Thymus (tissue), 11 donors: ENCODE data around the gene RAB28. TPM values are rescaled to one million over a fixed set of nuclear protein-coding genes. Genes with fewer than 3 reads are reported as not detected.
A peak's percentile ranks its signal among the peaks of the same experiment; 100 is the strongest.

Experiments
- DNase-seq, 9 donors: peaks; one replicate each; pipeline ENCODE4 v3.0.0-alpha.2; 2013; ENCODE audit warnings: low spot score in 9 of 9, low read depth in 6 of 9, missing footprints in 1 of 9
- H3K27ac ChIP-seq, 2 donors: one replicate each; pipeline ENCODE4 v1.5.1; 2013; ENCODE audit warnings: control low read depth in 1 of 2, low read depth in 1 of 2, low read length in 1 of 2, mild to moderate bottlenecking in 1 of 2, moderate library complexity in 1 of 2
- H3K27me3 ChIP-seq, 2 donors: one replicate each; pipeline ENCODE4 v1.5.1; 2013; ENCODE audit warnings: low read length in 1 of 2; ENCODE audit not compliant: control insufficient read depth in 2 of 2, insufficient read depth in 1 of 2
- H3K36me3 ChIP-seq, 2 donors: one replicate each; pipeline ENCODE4 v1.5.1; 2013; ENCODE audit warnings: low read length in 1 of 2, mild to moderate bottlenecking in 1 of 2, moderate library complexity in 1 of 2; ENCODE audit not compliant: control insufficient read depth in 2 of 2, insufficient read depth in 2 of 2
- H3K4me1 ChIP-seq, 2 donors: one replicate each; pipeline ENCODE4 v1.5.1; 2013; ENCODE audit warnings: low read length in 2 of 2; ENCODE audit not compliant: control insufficient read depth in 2 of 2, insufficient read depth in 2 of 2
- H3K4me3 ChIP-seq, 2 donors: one replicate each; pipeline ENCODE4 v1.5.1; 2013; ENCODE audit warnings: low read length in 2 of 2, control low read depth in 1 of 2, mild to moderate bottlenecking in 1 of 2
- H3K9me3 ChIP-seq, 2 donors: one replicate each; pipeline ENCODE4 v1.5.1; 2013; ENCODE audit warnings: low read length in 1 of 2, mild to moderate bottlenecking in 1 of 2; ENCODE audit not compliant: control insufficient read depth in 2 of 2, insufficient read depth in 1 of 2
- WGBS: extraction: QIAGEN DNeasy Blood & Tissue Kit; methylation state at CpG from one replicate; pipeline ENCODE4 v1.1.7; 2013; 5-methylcytosine and 5-hydroxymethylcytosine counted together
- polyA plus RNA-seq: library from polyadenylated mRNA; stranded (reverse); fragments of 200-250 nt; gene quantifications from one replicate; pipeline ENCODE4 v1.2.3, GENCODE V29; 2013
- total RNA-seq: library from RNA; stranded (reverse); fragments of 120-200 nt; gene quantifications from one replicate; pipeline ENCODE4 v1.2.4, GENCODE V29; 2013
- donor health status: healthy.

The RAB28 gene
- total and polyA plus RNA-seq, 2 donors, result 14.6 to 21.2 TPM

DNA sequence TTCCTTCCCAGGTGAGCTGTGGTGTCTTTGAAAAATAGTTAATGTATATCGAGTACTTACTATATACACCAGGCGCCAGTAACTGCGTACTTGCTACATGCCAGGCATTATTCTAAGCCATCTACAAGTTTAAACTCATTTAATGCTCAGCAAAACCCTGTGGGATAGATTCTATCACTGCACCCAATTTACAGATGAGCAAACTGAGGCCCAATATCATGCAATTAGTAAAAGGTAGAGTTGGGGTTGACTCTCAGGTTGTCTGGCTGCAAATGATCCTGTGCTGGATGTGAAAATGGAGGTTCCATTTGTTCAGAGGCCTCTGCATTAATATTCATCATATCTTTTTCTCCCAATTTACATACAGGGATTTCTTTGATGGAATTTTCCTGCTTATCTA, 42.5 kb upstream of the RAB28 start:
- 37% methylated on average over 3 of the region's 3 CpGs for WGBS
- Histone ChIP-seq H3K9me3 (peaks cover 14 to 25% of the 10 kb centered on the region in 2 donors), H3K36me3 (no peaks in the 10 kb centered on the region), H3K27ac (no peak overlapping the region), H3K4me3 (no peak overlapping the region), H3K4me1 (peaks cover 0 to 2% of the 10 kb centered on the region in 2 donors), H3K27me3 (peaks cover 92 to 100% of the 10 kb centered on the region in 2 donors)
- no peak for DNase-seq

GRCh38 chr4:13525606-13526281, 41.6 kb upstream of the RAB28 start:
- WGBS, result 51% methylated on average over 4 of the region's 4 CpGs
- H3K9me3 ChIP-seq, result peaks cover 15 to 18% of the 10 kb centered on the region in 2 donors
- H3K4me1 ChIP-seq, result peaks cover 0 to 2% of the 10 kb centered on the region in 2 donors
- no peaks in the 10 kb centered on the region for H3K36me3 ChIP-seq
- H3K27me3 ChIP-seq, result peaks cover 89 to 100% of the 10 kb centered on the region in 2 donors
- no peak for DNase-seq
- H3K4me3 ChIP-seq, result no peak overlapping the region
- no peak overlapping the region for H3K27ac ChIP-seq

DNA sequence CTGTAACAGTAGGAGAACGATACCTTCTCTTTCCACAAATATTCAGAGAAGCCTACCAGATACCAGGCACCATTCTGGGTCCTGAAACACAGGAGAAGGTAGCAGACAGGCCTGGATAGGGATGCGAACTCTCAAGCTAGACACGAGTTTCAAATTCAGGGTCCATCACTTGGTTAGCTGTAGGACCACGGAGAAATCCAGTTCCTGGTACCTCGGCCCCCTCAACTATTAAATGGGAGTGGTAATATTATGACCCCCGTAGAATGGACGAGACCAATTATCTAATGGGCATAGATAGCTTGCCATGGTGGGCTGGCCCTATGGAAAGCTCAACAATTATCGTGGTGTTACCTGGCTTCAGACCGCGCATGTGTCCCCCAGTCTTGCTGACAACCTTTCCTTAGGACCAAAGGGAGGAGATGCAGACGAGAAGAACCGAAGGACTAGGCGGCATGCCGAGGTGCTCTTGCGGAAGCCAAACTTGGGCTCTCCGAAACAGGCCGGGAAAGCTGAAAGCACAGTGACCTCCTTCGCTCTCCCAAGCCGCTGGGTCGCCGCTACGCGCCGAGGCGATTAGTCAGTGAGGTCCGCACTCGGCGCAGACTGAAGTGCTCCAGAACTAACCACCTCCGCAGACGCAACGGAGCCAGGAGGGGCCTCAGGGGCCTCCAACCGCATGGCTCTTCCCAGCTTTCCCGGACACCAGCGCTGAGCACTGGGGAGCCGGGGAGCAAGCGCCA, 40.5 kb upstream of the RAB28 start:
- 18% methylated on average over 36 of the region's 36 CpGs for WGBS
- H3K4me1 ChIP-seq, result peaks cover 0 to 2% of the 10 kb centered on the region in 2 donors
- no peaks in the 10 kb centered on the region for H3K36me3 ChIP-seq
- H3K27me3 ChIP-seq, result peaks cover 82 to 98% of the 10 kb centered on the region in 2 donors
- DNase-seq, result no peak
- H3K4me3 ChIP-seq, result no peak overlapping the region
- H3K27ac ChIP-seq, result no peak overlapping the region
- peaks cover 15 to 17% of the 10 kb centered on the region in 2 donors for H3K9me3 ChIP-seq

- no peak for DNase-seq
- H3K9me3 ChIP-seq, result peaks cover 15 to 17% of the 10 kb centered on the region in 2 donors
- no peak overlapping the region for H3K27ac ChIP-seq
- peaks cover 74 to 93% of the 10 kb centered on the region in 2 donors for H3K27me3 ChIP-seq
- H3K4me3 ChIP-seq, result no peak overlapping the region
- no peaks in the 10 kb centered on the region for H3K36me3 ChIP-seq
- H3K4me1 ChIP-seq, result peaks cover 0 to 2% of the 10 kb centered on the region in 2 donors
- WGBS, result 19% methylated on average over 59 of the region's 59 CpGs
These were observed 39.7 kb upstream of the RAB28 start for GRCh38 chr4:13523591-13524503.

- peaks cover 67 to 87% of the 10 kb centered on the region in 2 donors for H3K27me3 ChIP-seq
- H3K27ac ChIP-seq, result no peak overlapping the region
- H3K4me1 ChIP-seq, result peaks cover 0 to 2% of the 10 kb centered on the region in 2 donors
- 9% methylated on average over 17 of the region's 17 CpGs for WGBS
- H3K4me3 ChIP-seq, result no peak overlapping the region
- peaks cover 15 to 17% of the 10 kb centered on the region in 2 donors for H3K9me3 ChIP-seq
- no peaks in the 10 kb centered on the region for H3K36me3 ChIP-seq
- peak in 1 of 9 donors; percentile 5 for DNase-seq
These were observed 39.0 kb upstream of the RAB28 start for GRCh38 chr4:13523105-13523477.

DNA sequence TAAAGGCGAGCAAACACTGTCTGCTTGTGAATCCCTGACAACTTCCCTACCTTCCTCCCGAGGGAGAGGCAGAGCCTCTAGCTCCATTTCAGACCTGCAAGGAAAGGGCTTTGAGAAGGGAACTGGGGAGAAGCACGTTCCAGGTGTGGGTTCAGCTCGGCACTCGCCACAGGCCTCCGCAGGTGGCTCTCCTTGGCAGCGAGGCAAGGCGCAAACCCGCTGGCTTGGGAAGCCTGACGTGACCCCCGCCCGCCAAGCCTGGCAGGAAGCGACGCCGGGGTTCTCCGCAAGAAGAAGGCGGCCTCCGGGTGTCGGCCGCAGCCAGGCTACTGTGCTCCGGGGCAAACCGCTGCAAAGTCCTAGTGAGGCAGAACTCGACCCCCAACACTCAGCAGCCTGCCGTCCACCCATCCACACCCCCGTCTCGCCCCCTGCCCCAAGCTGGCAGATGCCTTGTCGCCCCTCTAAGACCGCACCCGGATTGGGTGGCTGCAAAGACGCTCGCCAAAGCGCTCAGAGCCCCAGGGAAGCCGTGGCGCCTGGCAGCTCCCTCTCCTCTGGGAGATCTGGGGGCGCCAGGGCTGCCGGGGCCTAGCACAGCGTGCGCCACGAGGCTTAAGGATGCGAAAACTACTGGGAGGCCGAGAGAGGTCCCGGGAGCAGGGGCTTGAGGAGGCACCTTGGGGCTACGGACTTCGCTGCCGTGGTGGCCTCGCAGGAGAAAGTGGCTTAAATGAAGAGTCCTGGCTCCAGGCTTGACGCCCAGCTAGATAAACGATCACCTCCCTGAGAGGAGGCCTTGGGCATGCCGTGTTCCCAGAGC, 38.4 kb upstream of the RAB28 start:
- peaks cover 15 to 17% of the 10 kb centered on the region in 2 donors for H3K9me3 ChIP-seq
- 2% methylated on average over 49 of the region's 49 CpGs for WGBS
- peaks cover 61 to 81% of the 10 kb centered on the region in 2 donors for H3K27me3 ChIP-seq
- H3K27ac ChIP-seq, result no peak overlapping the region
- H3K4me3 ChIP-seq, result no peak overlapping the region
- DNase-seq, result peak in 1 of 9 donors; percentile 12
- no peaks in the 10 kb centered on the region for H3K36me3 ChIP-seq
- H3K4me1 ChIP-seq, result peaks cover 0 to 2% of the 10 kb centered on the region in 2 donors

DNA sequence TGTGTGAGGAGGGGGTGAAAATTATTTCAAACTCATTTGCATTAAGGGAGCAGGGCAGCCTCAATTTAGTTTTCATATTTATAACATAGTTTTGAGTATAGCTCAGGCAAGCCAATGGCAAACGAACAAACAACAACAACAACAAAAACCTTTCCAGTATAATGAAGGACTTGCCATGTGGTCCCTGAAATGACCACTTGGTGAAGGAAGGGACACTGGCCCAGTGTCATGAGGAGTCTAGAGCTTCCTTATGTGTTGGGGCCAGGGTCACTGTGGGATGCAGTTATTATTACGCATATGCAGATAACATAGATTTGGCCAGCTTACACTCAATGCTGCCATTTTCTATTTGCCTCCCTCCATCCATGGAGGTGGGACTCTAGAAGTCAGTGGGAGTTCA, 36.9 kb upstream of the RAB28 start:
- Histone ChIP-seq H3K4me1 (peaks cover 0 to 2% of the 10 kb centered on the region in 2 donors), H3K4me3 (no peak overlapping the region), H3K9me3 (peaks cover 15 to 17% of the 10 kb centered on the region in 2 donors), H3K36me3 (no peaks in the 10 kb centered on the region), H3K27me3 (peaks cover 47 to 68% of the 10 kb centered on the region in 2 donors), H3K27ac (no peak overlapping the region)
- WGBS, result 48% methylated on average over 2 of the region's 2 CpGs
- DNase-seq, result no peak

DNA sequence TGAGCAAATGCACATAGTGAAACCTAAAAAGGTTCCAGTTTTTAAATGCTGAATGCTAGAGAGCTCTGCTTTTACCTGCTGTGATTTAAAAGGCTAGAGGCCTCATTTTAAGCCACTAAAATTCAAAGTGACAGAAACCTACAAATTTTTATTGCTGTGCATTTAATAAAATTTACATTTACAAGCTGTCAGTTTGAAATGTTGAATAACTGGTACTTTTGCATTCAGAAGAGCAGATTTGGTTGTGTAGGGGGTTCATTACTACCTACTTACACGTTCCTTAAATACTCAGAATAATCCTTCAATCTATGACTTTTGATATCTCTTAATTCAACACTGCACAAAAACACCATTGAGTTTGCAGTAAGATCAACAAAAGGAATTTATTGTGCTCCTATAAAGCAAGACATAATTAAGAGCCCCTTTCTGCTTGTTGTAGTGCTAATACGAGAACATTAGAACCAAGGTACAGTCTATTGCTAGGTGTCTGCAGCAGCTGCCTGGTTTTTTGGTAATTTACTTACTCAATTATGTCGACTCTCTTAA, 32.2 kb upstream of the RAB28 start:
- Histone ChIP-seq H3K27ac (no peak overlapping the region), H3K36me3 (no peaks in the 10 kb centered on the region), H3K4me3 (no peak overlapping the region), H3K27me3 (peaks cover 8 to 36% of the 10 kb centered on the region in 2 donors), H3K9me3 (peaks cover 0 to 1% of the 10 kb centered on the region in 2 donors), H3K4me1 (no peaks in the 10 kb centered on the region)
- DNase-seq, result no peak
- WGBS, result 80% methylated on average over 3 of the region's 3 CpGs
